Lower lobe of right lung (tissue), 2 donors: ENCODE results near the gene KCNH8. TPM values are rescaled to one million over a fixed set of nuclear protein-coding genes. Genes with fewer than 3 reads are reported as not detected.

Experiments
- ATAC-seq, 2 donors: fragments of 200-7000 bp; cut with Tn5 transposase; one replicate each; pipeline ENCODE4 v1.9.1; 2020 to 2022; ENCODE audit warnings: mild to moderate bottlenecking in 2 of 2, moderate library complexity in 2 of 2
- DNase-seq: peaks from one replicate; pipeline ENCODE4 v3.0.0-alpha.2; 2020
- H3K27ac ChIP-seq: fragments of 200-600 bp; one replicate; pipeline ENCODE4 v1.8.0; 2022
- H3K27me3 ChIP-seq: fragments of 200-600 bp; one replicate; pipeline ENCODE4 v1.8.0; 2022; ENCODE audit warnings: low read depth
- H3K36me3 ChIP-seq: fragments of 200-600 bp; one replicate; pipeline ENCODE4 v1.8.0; 2022; ENCODE audit warnings: mild to moderate bottlenecking
- H3K4me1 ChIP-seq: fragments of 200-600 bp; one replicate; pipeline ENCODE4 v1.8.0; 2022
- H3K4me3 ChIP-seq: fragments of 200-600 bp; one replicate; pipeline ENCODE4 v1.8.0; 2022; ENCODE audit warnings: mild to moderate bottlenecking
- H3K9me3 ChIP-seq: fragments of 200-600 bp; one replicate; pipeline ENCODE4 v1.8.0; 2022
- intact Hi-C: fragments of 100-400 bp; cut with DNase I; formaldehyde crosslinking; loops from one replicate; pipeline ENCODE4 v1.11.0; 2022
- total RNA-seq: library from RNA; stranded (reverse); fragmentation: NEBNext Ultra II Directional; extraction: Animal tissue kit (Norgen Biotek cat#: 25700); gene quantifications from one replicate; pipeline ENCODE4 v1.2.1, GENCODE V29; 2021
- TF ChIP-seq, protein P1 (sequence below): fragments of 200-600 bp; IDR thresholded peaks from one replicate; pipeline ENCODE4 v1.8.0; 2022; ENCODE audit warnings: antibody characterized with exemption, mild to moderate bottlenecking
- donor health status: DM: no; HTN: yes; CAD: no; lungs with severe emphysema.

The KCNH8 gene
- total RNA-seq, 1 donor from 2014 or later: 0.12 TPM

DNA sequence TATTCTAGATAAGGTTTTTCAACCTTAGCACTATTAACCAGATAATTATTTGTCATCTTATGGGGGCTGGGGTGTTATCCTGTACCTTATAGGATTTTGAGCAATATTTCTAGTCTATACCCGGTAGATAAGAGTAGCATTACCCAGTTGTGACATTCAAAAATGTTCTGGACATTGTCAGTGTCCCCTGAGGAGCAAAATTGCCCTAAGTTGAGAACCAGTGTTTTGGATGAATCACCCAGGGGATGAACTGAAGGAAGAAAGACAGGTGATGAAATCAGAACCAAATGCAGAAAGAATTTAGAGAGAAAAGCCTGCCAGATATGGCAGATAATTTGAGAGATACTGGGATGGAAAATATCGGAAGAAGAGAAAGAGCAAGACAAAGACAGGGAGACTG is 58.2 kb downstream of the KCNH8 start:
- TF ChIP-seq, protein P1, sequence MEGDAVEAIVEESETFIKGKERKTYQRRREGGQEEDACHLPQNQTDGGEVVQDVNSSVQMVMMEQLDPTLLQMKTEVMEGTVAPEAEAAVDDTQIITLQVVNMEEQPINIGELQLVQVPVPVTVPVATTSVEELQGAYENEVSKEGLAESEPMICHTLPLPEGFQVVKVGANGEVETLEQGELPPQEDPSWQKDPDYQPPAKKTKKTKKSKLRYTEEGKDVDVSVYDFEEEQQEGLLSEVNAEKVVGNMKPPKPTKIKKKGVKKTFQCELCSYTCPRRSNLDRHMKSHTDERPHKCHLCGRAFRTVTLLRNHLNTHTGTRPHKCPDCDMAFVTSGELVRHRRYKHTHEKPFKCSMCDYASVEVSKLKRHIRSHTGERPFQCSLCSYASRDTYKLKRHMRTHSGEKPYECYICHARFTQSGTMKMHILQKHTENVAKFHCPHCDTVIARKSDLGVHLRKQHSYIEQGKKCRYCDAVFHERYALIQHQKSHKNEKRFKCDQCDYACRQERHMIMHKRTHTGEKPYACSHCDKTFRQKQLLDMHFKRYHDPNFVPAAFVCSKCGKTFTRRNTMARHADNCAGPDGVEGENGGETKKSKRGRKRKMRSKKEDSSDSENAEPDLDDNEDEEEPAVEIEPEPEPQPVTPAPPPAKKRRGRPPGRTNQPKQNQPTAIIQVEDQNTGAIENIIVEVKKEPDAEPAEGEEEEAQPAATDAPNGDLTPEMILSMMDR: no peak
- DNase-seq: no peak

DNA sequence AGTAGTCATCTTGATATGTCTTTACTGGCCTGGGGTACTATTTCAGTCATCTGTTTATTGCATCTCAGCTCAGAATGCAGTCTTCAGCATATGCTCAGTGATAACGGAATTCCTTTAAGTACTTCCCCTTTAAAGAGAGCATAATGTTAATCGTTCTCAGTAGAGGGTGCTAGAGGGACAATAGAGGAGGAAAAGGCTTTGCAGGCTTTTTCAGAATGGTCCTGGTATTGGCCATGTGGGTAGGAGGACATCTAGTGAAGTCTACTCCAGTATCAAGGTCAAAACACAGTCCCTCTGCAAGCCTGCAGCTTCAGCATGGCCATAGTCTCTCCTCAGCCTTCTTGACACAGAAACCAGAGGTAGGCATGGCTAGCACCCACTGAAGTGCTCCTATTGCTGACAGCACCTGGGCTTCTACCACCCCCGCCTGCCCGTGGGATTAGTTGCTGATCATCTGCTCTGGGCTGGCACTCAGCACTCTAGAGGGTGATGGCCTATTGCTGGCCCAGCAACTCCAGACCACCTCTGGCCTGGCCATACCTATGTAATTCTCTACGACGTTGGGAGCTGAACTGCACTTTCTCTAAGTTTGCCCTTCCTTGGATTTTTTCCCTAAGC is 65.4 kb downstream of the KCNH8 start:
- ATAC-seq: peak in 1 of 2 donors; percentile 27

More for the DNA sequence above, 58.2 kb downstream of the KCNH8 start:
- intact Hi-C loops: no loop called here
- H3K9me3 ChIP-seq: no peaks in the 10 kb centered on the region
- no peak overlapping the region for H3K4me3 ChIP-seq
- H3K27ac ChIP-seq: no peak overlapping the region
- ATAC-seq: no peak
- no peaks in the 10 kb centered on the region for H3K4me1 ChIP-seq
- H3K27me3 ChIP-seq: no peaks in the 10 kb centered on the region
- H3K36me3 ChIP-seq: no peaks in the 10 kb centered on the region

DNA sequence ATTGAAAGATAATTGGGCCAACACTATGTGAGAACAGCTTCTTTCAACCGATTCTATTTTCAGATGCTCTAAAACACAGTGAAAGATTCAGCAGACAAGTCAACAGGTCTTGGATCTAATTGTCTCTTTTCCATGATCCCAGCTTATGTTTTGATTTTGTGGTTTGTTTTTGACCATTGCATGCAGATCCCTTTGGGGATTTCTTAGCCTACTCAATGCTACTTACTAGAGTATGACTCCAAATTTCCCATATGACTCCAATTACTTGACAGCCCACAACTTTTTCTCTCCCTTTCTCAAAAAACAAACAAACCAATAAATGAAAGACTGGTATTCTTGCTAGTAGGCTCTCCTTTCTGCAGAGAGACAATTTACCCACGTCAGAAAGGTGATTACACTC is 67.1 kb downstream of the KCNH8 start:
- no peaks in the 10 kb centered on the region for H3K9me3 ChIP-seq
- peaks cover 5% of the 10 kb centered on the region for H3K4me1 ChIP-seq
- no peak for ATAC-seq
- TF ChIP-seq, protein P1: no peak
- intact Hi-C loops: no loop called here
- H3K27ac ChIP-seq: no peak overlapping the region
- H3K4me3 ChIP-seq: no peak overlapping the region
- H3K36me3 ChIP-seq: no peaks in the 10 kb centered on the region
- no peak for DNase-seq
- H3K27me3 ChIP-seq: no peaks in the 10 kb centered on the region

More for the DNA sequence above, 65.4 kb downstream of the KCNH8 start:
- Histone ChIP-seq H3K4me1 (peaks cover 5% of the 10 kb centered on the region), H3K4me3 (no peak overlapping the region), H3K9me3 (no peaks in the 10 kb centered on the region), H3K36me3 (no peaks in the 10 kb centered on the region), H3K27ac (no peak overlapping the region), H3K27me3 (no peaks in the 10 kb centered on the region)
- TF ChIP-seq, protein P1: no peak
- no peak for DNase-seq
- intact Hi-C loops: no loop called here

DNA sequence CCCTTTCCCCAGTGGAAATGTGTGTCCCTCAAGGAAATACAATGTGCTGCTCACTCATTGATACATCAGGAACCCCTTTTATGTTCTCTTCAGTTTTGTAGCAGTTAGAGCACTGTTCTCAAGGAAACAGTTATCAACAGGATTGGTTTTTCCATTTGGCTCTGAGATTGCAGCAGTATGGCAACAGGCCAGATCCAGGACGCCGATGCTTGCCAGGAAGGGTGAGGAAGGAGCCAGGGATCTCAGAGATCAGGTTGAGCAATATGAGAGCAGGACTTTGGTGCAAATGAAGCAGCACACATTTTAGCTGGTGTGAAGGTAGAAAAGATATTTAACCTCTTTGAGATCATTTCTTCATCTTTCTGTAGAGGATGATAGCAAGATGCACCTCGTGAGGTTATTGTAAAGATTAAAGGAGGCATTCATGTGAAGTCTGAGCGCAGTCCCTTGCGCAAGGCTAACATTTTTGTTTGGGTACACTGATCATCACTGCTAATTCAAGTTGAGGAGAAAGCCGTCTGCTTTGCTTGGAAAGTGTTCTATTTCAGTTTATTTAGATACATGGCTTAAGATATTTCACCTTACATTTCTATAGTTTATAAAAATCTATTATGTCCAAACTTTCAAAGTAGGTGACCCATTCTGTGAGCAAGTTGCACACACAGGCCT is 68.5 kb downstream of the KCNH8 start:
- no peak overlapping the region for H3K4me3 ChIP-seq
- no peaks in the 10 kb centered on the region for H3K9me3 ChIP-seq
- ATAC-seq (peak; percentile 22 to 39), DNase-seq (no peak)
- no peaks in the 10 kb centered on the region for H3K36me3 ChIP-seq
- no peaks in the 10 kb centered on the region for H3K27me3 ChIP-seq
- H3K27ac ChIP-seq: no peak overlapping the region
- intact Hi-C loops: no loop called here
- TF ChIP-seq, protein P1: no peak
- H3K4me1 ChIP-seq: peaks cover 5% of the 10 kb centered on the region

- TF ChIP-seq, protein P1: no peak
- Histone ChIP-seq H3K4me3 (no peak overlapping the region), H3K36me3 (no peaks in the 10 kb centered on the region), H3K9me3 (no peaks in the 10 kb centered on the region), H3K27ac (no peak overlapping the region), H3K4me1 (peaks cover 5% of the 10 kb centered on the region), H3K27me3 (no peaks in the 10 kb centered on the region)
- intact Hi-C loops: no loop called here
- no peak for DNase-seq
- ATAC-seq: no peak
Observed at GRCh38 chr3:19220311-19220710, 72.0 kb downstream of the KCNH8 start.
